ENCODE measurements around the gene TIPIN. TPM values are rescaled to one million over a fixed set of nuclear protein-coding genes. Genes with fewer than 3 reads are reported as not detected.

Gene TIPIN
- total and polyA plus RNA-seq, 2 of the 8 experiments (the other 6 are each of a cell fraction or from before 2014, with no cell fraction given), result 8.5 to 24.7 TPM

GRCh38 chr15:66389098-66389858, 32.8 kb upstream of the TIPIN start (continued):
- TF ChIP-seq, protein P1, sequence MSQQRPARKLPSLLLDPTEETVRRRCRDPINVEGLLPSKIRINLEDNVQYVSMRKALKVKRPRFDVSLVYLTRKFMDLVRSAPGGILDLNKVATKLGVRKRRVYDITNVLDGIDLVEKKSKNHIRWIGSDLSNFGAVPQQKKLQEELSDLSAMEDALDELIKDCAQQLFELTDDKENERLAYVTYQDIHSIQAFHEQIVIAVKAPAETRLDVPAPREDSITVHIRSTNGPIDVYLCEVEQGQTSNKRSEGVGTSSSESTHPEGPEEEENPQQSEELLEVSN (IDR thresholded peaks at IDR 0.05), result no peak
- TF ChIP-seq CREB1 (IDR thresholded peaks at IDR 0.05) (no peak), TEAD4 (IDR thresholded peaks at IDR 0.05; ENCODE audit: low read depth, low read length) (no peak), EGR1 (IDR thresholded peaks at IDR 0.05; ENCODE audit: borderline replicate concordance, low read depth, low read length) (no peak)
- TF ChIP-seq, protein P2, sequence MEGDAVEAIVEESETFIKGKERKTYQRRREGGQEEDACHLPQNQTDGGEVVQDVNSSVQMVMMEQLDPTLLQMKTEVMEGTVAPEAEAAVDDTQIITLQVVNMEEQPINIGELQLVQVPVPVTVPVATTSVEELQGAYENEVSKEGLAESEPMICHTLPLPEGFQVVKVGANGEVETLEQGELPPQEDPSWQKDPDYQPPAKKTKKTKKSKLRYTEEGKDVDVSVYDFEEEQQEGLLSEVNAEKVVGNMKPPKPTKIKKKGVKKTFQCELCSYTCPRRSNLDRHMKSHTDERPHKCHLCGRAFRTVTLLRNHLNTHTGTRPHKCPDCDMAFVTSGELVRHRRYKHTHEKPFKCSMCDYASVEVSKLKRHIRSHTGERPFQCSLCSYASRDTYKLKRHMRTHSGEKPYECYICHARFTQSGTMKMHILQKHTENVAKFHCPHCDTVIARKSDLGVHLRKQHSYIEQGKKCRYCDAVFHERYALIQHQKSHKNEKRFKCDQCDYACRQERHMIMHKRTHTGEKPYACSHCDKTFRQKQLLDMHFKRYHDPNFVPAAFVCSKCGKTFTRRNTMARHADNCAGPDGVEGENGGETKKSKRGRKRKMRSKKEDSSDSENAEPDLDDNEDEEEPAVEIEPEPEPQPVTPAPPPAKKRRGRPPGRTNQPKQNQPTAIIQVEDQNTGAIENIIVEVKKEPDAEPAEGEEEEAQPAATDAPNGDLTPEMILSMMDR (IDR thresholded peaks at IDR 0.05; ENCODE audit: control extremely low read depth in 1 of 3, insufficient read depth in 1 of 3, low read depth in 1 of 3, low read length in 3 of 3), result no peak
